PC-9 (cell line): Measurements from ENCODE around the gene TNFAIP1.

Experiments
- CTCF ChIP-seq: fragments of 200-600 bp; sonication (generic); conservative IDR thresholded peaks from 2 replicates; pipeline ENCODE4 v1.6.1; 2017; ENCODE audit warnings: mixed run types, antibody characterized with exemption, mild to moderate bottlenecking, moderate library complexity
- EZH2 ChIP-seq: fragments of 200-600 bp; sonication (generic); IDR thresholded peaks from 2 replicates; pipeline ENCODE4 v1.8.0; 2017; ENCODE audit warnings: antibody characterized with exemption, low read depth

DNA sequence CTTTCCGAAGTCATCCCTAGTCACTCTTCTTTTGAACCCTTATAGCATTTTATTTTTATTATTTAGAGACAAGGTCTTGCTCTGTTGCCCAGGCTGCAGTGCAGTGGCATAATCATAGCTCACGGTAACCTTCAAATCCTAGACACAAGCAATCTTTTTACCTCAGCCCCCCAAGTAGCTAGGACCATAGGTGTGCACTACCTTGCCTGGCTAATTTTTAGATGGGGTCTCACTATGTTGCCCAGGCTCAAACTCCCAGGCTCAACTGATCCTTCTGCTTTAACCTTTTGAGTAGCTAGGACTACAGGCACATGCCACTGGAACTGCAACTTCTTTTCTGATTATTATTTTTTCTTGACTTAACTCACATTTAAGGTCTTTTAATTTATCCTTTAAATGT, 49.6 kb upstream of the TNFAIP1 start:
- TF ChIP-seq CTCF = no peak
- no peak for TF ChIP-seq EZH2
